HUES48 (cell line): ENCODE results near the gene ATXN2.

Experiments
- H3K27ac ChIP-seq: one replicate; pipeline ENCODE4 v1.7.0; 2013; ENCODE audit warnings: low read depth, low read length, inconsistent platforms
- H3K27me3 ChIP-seq: 2 replicates; pipeline ENCODE4 v1.6.1; 2013; ENCODE audit warnings: mild to moderate bottlenecking, low read length; ENCODE audit not compliant: control insufficient read depth, insufficient read depth
- H3K36me3 ChIP-seq: 2 replicates; pipeline ENCODE4 v1.6.1; 2013; ENCODE audit warnings: low read length; ENCODE audit not compliant: control insufficient read depth, insufficient read depth
- H3K4me1 ChIP-seq: 2 replicates; pipeline ENCODE4 v1.6.1; 2013; ENCODE audit warnings: mild to moderate bottlenecking, low read length; ENCODE audit not compliant: control insufficient read depth, insufficient read depth
- H3K4me3 ChIP-seq: 2 replicates; pipeline ENCODE4 v1.5.1; 2013; ENCODE audit warnings: mild to moderate bottlenecking, low read depth, low read length
- H3K9ac ChIP-seq: 2 replicates; pipeline ENCODE4 v1.6.1; 2013; ENCODE audit warnings: mild to moderate bottlenecking, low read depth, low read length, moderate library complexity
- H3K9me3 ChIP-seq: 2 replicates; pipeline ENCODE4 v1.6.1; 2013; ENCODE audit warnings: low read length; ENCODE audit not compliant: control insufficient read depth, insufficient read depth

ATXN2 gene

GRCh38 chr12:111424793-111425251 lies 174.3 kb downstream of the ATXN2 start:
- H3K27me3 ChIP-seq, result no peaks in the 10 kb centered on the region
- no peaks in the 10 kb centered on the region for H3K9me3 ChIP-seq
- H3K36me3 ChIP-seq, result peaks cover 10% of the 10 kb centered on the region
- no peak overlapping the region for H3K9ac ChIP-seq
- no peak overlapping the region for H3K4me3 ChIP-seq
- H3K27ac ChIP-seq, result peak overlapping the region; percentile 7
- H3K4me1 ChIP-seq, result peaks cover 20% of the 10 kb centered on the region

DNA sequence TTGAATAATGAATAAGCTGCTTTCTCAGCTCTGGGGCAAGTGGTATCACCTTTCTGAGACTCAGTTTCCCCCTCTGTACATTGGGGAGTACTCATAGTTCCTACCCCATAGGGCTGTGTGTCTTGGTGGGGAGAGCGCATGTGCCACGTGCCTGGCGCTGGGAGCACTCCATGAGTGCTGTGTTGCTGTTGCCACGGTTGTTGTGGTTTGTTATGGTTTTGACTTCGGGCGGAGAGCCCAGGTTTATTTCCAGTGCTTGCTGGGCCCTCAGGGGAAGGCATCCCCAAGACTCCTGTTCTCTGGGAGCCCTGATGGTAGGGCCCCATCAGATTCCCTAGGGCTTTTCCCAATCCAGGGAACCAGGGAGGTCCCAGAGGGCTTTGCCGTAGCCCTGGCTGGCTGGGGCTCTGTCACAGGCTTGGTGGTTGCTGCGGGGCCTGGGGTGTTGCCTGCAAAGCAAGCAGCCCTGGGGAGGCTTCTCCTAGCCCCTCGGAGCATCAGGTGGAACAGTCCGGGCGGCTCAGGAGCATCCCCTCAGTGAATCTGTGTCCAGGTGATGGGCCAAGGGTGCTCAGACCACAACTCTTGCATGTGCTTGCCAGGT lies 174.8 kb downstream of the ATXN2 start:
- Histone ChIP-seq H3K27ac (peak overlapping the region; percentile 7), H3K27me3 (no peaks in the 10 kb centered on the region), H3K4me1 (peaks cover 17% of the 10 kb centered on the region), H3K9ac (no peak overlapping the region), H3K36me3 (peaks cover 14% of the 10 kb centered on the region), H3K9me3 (no peaks in the 10 kb centered on the region), H3K4me3 (no peak overlapping the region)

DNA sequence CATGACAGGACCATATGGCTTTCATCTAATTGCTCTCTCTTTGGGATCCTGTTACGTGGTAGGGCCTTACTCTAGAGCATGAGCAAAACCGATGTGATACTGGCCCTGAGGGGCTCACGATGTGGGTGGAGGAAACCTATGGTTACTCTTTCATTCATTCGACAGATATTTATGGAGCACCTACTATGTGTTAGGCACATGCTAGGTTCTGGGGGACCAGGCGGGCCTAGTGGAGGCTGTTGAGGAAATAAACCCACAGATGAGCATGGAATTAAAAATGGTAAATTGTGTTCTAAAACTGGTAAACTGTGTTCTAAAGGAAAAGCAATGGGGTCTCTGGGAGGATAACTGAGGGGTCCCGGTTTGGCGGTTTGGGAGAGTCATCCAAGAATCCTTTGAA lies 178.6 kb downstream of the ATXN2 start:
- Histone ChIP-seq H3K4me3 (no peak overlapping the region), H3K27ac (no peak overlapping the region), H3K36me3 (peaks cover 24% of the 10 kb centered on the region), H3K27me3 (no peaks in the 10 kb centered on the region), H3K9me3 (no peaks in the 10 kb centered on the region), H3K9ac (no peak overlapping the region), H3K4me1 (peaks cover 15% of the 10 kb centered on the region)

GRCh38 chr12:111419784-111420183 lies 179.3 kb downstream of the ATXN2 start:
- no peak overlapping the region for H3K27ac ChIP-seq
- H3K36me3 ChIP-seq, result peaks cover 24% of the 10 kb centered on the region
- peaks cover 15% of the 10 kb centered on the region for H3K4me1 ChIP-seq
- H3K27me3 ChIP-seq, result no peaks in the 10 kb centered on the region
- no peak overlapping the region for H3K4me3 ChIP-seq
- H3K9ac ChIP-seq, result no peak overlapping the region
- no peaks in the 10 kb centered on the region for H3K9me3 ChIP-seq

DNA sequence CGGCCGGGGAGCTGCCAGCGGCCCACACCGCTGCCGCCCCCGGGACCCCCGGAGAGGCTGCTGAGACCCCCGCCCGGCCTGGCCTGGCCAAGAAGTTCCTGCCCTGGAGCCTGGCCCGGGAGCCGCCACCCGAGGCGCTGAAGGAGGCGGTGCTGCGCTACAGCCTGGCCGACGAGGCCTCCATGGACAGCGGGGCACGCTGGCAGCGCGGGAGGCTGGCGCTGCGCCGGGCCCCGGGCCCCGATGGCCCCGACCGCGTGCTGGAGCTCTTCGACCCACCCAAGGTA lies 180.6 kb downstream of the ATXN2 start:
- H3K27ac ChIP-seq, result no peak overlapping the region
- H3K36me3 ChIP-seq, result peaks cover 24% of the 10 kb centered on the region
- H3K4me1 ChIP-seq, result peaks cover 16% of the 10 kb centered on the region
- no peak overlapping the region for H3K4me3 ChIP-seq
- no peak overlapping the region for H3K9ac ChIP-seq
- no peaks in the 10 kb centered on the region for H3K27me3 ChIP-seq
- H3K9me3 ChIP-seq, result no peaks in the 10 kb centered on the region

- Histone ChIP-seq H3K4me3 (no peak overlapping the region), H3K36me3 (peaks cover 24% of the 10 kb centered on the region), H3K27ac (no peak overlapping the region), H3K9ac (no peak overlapping the region), H3K9me3 (no peaks in the 10 kb centered on the region), H3K27me3 (no peaks in the 10 kb centered on the region), H3K4me1 (peaks cover 22% of the 10 kb centered on the region)
Measured at GRCh38 chr12:111417784-111418593, 181.1 kb downstream of the ATXN2 start.

GRCh38 chr12:111417290-111417689 lies 181.8 kb downstream of the ATXN2 start:
- Histone ChIP-seq H3K27me3 (no peaks in the 10 kb centered on the region), H3K27ac (no peak overlapping the region), H3K9me3 (no peaks in the 10 kb centered on the region), H3K4me1 (peaks cover 29% of the 10 kb centered on the region), H3K9ac (no peak overlapping the region), H3K36me3 (peaks cover 24% of the 10 kb centered on the region), H3K4me3 (no peak overlapping the region)

DNA sequence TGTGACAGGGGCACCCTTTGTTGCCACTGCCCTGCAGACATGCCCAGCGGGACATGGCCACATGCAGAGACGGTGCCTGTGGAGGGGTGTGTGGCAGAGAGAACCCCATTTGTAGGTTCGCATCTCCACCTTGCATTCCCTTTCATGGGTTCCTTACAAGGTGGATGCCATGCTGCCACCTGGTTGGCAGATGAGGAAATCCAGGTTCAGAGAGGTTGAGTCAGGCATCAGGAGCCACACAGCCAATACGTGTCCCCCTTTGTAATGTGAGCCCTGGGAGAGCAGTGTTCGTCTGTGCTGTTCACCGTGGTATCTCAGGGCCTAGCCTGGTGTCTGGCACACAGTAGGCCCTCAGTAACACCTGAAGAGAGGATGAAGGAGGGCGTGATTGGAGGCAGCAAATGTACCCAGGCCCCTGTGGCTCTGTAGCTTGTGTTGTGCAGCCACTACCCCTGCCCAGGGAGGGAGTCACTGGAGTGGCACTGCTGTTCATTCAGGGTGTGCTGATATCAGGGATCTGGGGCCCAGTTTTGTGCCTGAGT lies 184.3 kb downstream of the ATXN2 start:
- no peak overlapping the region for H3K4me3 ChIP-seq
- H3K27me3 ChIP-seq, result no peaks in the 10 kb centered on the region
- peaks cover 46% of the 10 kb centered on the region for H3K4me1 ChIP-seq
- no peak overlapping the region for H3K27ac ChIP-seq
- no peaks in the 10 kb centered on the region for H3K9me3 ChIP-seq
- no peak overlapping the region for H3K9ac ChIP-seq
- peaks cover 13% of the 10 kb centered on the region for H3K36me3 ChIP-seq

DNA sequence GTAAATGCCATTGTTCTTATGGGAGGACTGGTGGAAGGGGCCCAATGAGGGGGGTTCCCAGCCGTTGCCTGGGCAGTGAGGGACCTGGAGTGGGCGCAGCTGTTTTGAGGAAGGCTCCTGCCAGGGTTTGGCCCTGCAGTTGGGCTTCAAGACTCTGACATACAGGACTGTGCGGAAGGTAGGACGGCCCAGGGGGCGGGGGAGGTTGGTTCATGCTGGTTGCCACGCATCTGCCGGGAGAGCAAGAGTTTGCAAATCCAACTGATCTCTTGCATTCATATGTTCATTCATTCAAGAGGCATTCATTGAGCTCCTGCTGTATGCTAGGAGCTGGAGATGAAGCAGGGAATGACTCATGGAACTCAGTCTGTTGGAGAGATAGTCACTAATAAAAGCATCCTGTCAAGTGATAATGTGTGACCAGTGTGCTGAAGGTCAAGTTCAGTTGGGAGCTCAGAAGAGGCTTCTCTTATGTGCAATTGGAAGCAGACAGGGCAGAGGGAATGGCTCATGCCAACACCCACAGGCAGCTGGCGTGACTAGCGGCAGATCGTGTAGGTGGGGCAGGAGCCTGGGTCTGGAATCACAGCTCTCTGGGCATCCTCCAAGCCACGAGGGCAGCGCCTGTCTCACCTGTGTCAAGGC lies 185.6 kb downstream of the ATXN2 start:
- peak overlapping the region; percentile 85 for H3K27ac ChIP-seq
- peaks cover 53% of the 10 kb centered on the region for H3K4me1 ChIP-seq
- H3K9ac ChIP-seq, result no peak overlapping the region
- H3K36me3 ChIP-seq, result 0 out of 2 replicates have a peak, but pooled peaks cover 3% of the 10 kb centered on the region
- no peak overlapping the region for H3K4me3 ChIP-seq
- no peaks in the 10 kb centered on the region for H3K27me3 ChIP-seq
- no peaks in the 10 kb centered on the region for H3K9me3 ChIP-seq

DNA sequence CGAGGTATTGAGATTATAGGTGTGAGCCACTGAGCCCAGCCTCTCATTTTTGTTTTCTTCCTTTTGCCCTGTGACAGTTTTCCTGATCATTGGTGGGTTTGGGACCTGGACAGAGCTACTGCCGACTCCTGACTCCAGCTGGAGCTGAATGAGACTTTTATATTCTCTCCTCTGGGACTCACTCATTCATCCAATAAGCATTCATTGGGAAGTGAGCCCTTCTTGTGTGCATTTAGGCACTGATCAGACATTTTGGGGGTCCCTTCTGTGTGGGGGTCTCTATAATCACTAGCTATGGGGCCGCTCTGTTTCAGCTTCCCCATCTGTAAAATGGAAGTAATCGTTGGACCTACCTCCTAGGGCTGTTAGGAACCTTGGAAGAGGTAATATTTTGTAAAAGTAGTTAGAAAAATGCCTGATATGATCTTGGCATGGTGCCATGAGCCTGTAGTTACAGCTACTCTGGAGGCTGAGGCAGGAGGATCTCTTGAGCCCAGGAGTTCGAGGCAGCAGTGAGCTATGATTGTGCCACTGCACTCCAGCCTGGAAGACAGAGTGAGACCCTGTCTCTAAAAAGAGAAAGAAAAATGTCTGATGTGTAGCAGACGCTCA lies 186.2 kb downstream of the ATXN2 start:
- Histone ChIP-seq H3K36me3 (0 out of 2 replicates have a peak, but pooled peaks cover 3% of the 10 kb centered on the region), H3K27ac (peak overlapping the region; percentile 85), H3K27me3 (no peaks in the 10 kb centered on the region), H3K4me1 (peaks cover 56% of the 10 kb centered on the region), H3K4me3 (no peak overlapping the region), H3K9ac (no peak overlapping the region), H3K9me3 (no peaks in the 10 kb centered on the region)
